ENCODE data around the gene ZNF605.
"Not testable (repeated sequence)": the region's sequence is repeated elsewhere in the genome, so short reads cannot be mapped to it uniquely, and the experiment has no call there.

ZNF605 gene

DNA sequence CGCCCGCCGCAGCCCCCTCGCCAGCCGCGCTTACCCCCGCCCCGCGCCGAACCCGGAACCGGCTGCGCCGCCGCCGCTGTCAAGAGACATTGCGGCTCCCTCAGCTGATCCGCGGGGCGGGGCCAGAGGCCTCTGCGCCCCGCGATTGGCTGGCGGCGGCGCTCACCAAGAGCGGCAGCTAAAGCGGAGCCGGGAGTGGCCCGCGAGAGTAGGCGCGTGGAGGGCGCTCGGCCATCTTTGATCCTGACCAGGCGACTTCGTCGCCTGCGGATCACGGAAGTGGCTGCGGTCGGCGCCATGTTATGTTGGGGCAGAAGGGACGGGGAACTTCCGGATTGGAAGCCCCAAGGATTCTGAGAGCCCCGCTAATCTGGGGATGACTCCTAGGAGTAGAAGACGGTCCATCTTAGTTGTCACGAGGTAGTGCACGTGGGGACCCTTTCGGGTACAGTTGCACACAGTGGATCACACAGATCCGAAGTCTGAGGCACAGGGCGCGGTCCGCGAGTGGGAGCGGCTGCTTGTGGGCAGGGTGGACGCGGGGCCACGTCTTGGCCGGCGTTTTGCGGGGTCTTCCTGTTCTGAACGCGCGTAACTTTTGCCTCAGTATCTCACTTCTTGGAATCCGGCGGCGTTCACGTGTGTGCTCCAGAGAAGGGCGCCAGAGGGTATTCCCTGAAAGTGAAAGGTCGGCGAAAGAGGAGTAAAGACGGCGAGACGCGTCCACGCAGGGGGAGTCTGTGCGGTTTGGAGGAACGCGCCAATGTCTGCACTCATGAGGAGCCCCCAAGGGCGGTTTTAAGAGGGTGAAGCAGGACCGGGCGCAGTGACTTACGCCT, 68.4 kb downstream of the ZNF605 start, which contains the start of gene CHFR:
TSS of gene CHFR (minus strand) at position 93 of the 839 bp plus-strand sequence. CDS start 277 bp downstream, outside the sequence.
- DNase-seq (ENCODE audit: low read depth, low spot score), result peak; percentile 99
- in situ Hi-C loops (cut with HindIII; ENCODE audit: low sequenced_read_pairs), result no loop called here

DNA sequence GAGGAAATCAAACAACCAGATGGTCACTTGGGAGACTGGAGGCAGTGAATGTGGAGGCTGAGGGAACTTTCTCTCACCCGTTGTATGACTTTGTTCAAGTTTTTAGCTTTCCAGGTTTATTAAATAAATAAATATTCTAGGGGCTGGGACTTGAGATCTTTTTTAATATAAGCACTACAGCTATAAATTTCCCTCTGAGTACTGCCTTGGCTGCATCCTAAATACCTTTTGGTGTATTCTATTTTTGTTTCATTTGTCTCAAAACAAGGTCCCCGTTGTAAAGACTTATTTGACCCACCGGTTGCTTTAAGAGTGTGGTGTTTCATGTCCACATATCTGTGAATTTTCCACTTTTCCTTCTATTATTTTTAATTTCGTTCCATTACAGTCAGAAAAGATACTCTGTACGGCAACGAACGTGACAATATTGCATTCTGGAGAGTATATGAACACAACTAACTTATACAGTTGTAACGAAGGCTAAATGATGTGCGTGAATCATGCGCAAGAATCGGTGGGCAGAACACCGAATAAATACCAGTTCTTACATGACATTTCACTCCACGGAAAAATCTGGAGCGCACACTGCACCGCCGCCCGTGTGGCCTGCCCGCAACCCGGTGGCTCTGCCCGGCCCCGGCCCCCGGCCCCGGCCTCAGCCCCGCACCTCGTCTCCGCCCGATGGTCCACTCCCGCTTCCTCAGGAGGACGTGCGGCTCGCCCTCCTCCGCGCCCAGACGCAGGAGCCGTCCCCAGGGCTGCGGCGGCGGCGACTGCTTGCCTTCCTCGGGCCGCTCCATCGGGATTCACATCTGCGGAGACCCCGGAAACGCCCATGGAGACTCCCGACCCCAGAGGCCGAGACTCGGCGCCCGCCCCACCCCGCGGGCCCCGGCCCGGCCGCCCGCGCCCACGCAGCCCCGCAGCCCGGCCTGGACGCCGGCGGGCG, 69.3 kb downstream of the ZNF605 start:
- TF ChIP-seq, protein P1, sequence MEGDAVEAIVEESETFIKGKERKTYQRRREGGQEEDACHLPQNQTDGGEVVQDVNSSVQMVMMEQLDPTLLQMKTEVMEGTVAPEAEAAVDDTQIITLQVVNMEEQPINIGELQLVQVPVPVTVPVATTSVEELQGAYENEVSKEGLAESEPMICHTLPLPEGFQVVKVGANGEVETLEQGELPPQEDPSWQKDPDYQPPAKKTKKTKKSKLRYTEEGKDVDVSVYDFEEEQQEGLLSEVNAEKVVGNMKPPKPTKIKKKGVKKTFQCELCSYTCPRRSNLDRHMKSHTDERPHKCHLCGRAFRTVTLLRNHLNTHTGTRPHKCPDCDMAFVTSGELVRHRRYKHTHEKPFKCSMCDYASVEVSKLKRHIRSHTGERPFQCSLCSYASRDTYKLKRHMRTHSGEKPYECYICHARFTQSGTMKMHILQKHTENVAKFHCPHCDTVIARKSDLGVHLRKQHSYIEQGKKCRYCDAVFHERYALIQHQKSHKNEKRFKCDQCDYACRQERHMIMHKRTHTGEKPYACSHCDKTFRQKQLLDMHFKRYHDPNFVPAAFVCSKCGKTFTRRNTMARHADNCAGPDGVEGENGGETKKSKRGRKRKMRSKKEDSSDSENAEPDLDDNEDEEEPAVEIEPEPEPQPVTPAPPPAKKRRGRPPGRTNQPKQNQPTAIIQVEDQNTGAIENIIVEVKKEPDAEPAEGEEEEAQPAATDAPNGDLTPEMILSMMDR (IDR thresholded peaks at IDR 0.05; ENCODE audit: low read depth, low read length), result no peak
- peak; percentile 7 for DNase-seq (ENCODE audit: low read depth, low spot score)
- in situ Hi-C loops (cut with HindIII; ENCODE audit: low sequenced_read_pairs), result no loop called here
- peak overlapping the region; percentile 64 for H3K4me3 ChIP-seq (ENCODE audit: low read depth, low read length)

More for the DNA sequence above, 68.4 kb downstream of the ZNF605 start, which contains the start of gene CHFR:
- TF ChIP-seq, protein P1 (IDR thresholded peaks at IDR 0.05; ENCODE audit: low read depth, low read length), result no peak
- H3K4me3 ChIP-seq (ENCODE audit: low read depth, low read length), result peak within 1 kb of the TSS; percentile 73

DNA sequence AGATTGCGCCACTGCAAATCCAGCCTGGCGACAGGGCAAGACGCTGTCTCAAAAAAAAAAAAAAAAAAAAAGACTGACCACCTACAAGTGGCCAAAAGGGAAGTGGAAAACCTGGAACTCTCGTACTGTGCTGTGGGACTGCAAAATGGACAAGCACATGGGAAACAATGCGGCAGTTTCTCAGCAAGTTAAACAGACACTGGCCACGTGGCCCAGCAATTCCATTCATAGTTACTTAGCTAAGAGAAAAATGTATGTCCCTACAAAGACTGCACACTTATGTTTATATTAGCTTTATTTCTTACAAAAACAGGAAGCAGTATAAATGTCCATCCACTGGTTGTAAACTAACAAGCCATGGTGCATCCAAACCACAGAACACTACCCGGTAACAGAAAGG, 74.3 kb downstream of the ZNF605 start:
- TF ChIP-seq, protein P1 (IDR thresholded peaks at IDR 0.05; ENCODE audit: low read depth, low read length), result no peak
- in situ Hi-C loops (cut with HindIII; ENCODE audit: low sequenced_read_pairs), result no loop called here
- no peak overlapping the region for H3K4me3 ChIP-seq (ENCODE audit: low read depth, low read length)
- DNase-seq (ENCODE audit: low read depth, low spot score), result peak; percentile 10

DNA sequence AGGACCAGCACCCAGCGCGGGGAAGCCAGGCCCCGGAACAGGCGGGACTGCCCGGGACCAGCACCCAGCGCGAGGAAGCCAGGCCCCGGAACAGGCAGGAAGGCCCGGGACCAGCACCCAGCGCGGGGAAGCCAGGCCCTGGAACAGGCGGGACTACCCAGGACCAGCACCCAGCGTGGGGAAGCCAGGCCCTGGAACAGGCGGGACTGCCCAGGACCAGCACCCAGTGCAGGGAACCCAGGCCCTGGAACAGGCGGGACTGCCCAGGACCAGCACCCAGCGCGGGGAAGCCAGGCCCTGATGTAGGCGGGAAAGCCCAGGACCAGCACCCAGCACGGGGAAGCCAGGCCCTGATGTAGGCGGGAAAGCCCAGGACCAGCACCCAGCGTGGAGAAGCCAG, 81.5 kb downstream of the ZNF605 start:
- DNase-seq (ENCODE audit: low read depth, low spot score); H3K4me3 ChIP-seq (ENCODE audit: low read depth, low read length); in situ Hi-C loops (cut with HindIII; ENCODE audit: low sequenced_read_pairs): not testable (repeated sequence)

DNA sequence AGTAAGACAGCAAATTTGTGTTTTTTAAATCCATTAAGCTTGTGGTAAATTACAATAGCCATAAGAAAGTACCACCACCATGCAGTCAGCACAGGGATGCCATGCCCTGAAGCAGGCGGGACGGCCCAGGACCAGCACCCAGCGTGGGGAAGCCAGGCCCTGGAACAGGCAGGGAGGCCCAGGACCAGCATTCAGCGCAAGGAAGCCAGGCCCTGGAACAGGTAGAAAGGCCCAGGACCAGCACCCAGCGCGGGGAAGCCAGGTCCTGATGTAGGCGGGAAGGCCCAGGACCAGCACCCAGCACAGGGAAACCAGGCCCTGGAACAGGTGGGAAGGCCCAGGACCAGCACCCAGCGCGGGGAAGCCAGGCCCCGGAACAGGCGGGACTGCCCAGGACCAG, 81.9 kb downstream of the ZNF605 start:
- no peak for DNase-seq (ENCODE audit: low read depth, low spot score)

DNA sequence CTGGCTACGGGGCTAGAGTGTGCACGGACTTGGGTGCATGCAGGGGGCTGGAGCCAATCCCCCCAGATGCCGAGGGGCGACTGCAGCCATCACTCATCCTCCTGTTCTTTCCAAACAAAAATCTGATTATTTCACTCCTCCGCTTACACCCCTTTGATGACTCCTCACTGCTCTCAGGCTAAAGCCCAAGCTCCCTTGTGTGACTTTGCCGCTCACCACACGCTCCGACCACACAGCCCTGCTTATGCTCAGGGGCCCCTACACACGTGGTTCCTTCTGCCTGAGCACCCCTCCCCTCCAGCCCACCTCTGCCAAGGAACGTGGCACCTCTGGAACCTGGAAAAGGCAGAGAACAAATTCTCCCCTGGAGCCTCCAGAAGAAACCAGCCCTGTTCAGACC, 82.4 kb downstream of the ZNF605 start:
- no peak for DNase-seq (ENCODE audit: low read depth, low spot score)
- no peak overlapping the region for H3K4me3 ChIP-seq (ENCODE audit: low read depth, low read length)
- in situ Hi-C loops (cut with HindIII; ENCODE audit: low sequenced_read_pairs), result no loop called here
- TF ChIP-seq, protein P1 (IDR thresholded peaks at IDR 0.05; ENCODE audit: low read depth, low read length), result no peak

More for the DNA sequence above, 81.9 kb downstream of the ZNF605 start:
- TF ChIP-seq, protein P1 (IDR thresholded peaks at IDR 0.05; ENCODE audit: low read depth, low read length), result no peak
- no peak overlapping the region for H3K4me3 ChIP-seq (ENCODE audit: low read depth, low read length)
- in situ Hi-C loops (cut with HindIII; ENCODE audit: low sequenced_read_pairs), result no loop called here
